G401 (cell line): Measurements from ENCODE around the gene ITGB5. TPM values are rescaled to one million over a fixed set of nuclear protein-coding genes. Genes with fewer than 3 reads are reported as not detected.

ENCODE experiments used
- DNase-seq: peaks from one replicate; pipeline ENCODE4 v3.0.0-alpha.2; 2015; ENCODE audit warnings: low spot score
- in situ Hi-C: cut with HindIII; loops from 2 replicates; pipeline ENCODE4 v1.10.0; 2016; ENCODE audit warnings: low sequenced_read_pairs, mixed read lengths
- total RNA-seq: library from RNA; depleted of rRNA; stranded (reverse); fragments of >200 nt; shearing (Covaris generic); gene quantifications from 2 replicates; pipeline ENCODE4 v1.2.3, GENCODE V29; 2014; rRNA removed

Gene ITGB5
- total RNA-seq, result 47.2 and 80.4 TPM in 2 replicates

DNA sequence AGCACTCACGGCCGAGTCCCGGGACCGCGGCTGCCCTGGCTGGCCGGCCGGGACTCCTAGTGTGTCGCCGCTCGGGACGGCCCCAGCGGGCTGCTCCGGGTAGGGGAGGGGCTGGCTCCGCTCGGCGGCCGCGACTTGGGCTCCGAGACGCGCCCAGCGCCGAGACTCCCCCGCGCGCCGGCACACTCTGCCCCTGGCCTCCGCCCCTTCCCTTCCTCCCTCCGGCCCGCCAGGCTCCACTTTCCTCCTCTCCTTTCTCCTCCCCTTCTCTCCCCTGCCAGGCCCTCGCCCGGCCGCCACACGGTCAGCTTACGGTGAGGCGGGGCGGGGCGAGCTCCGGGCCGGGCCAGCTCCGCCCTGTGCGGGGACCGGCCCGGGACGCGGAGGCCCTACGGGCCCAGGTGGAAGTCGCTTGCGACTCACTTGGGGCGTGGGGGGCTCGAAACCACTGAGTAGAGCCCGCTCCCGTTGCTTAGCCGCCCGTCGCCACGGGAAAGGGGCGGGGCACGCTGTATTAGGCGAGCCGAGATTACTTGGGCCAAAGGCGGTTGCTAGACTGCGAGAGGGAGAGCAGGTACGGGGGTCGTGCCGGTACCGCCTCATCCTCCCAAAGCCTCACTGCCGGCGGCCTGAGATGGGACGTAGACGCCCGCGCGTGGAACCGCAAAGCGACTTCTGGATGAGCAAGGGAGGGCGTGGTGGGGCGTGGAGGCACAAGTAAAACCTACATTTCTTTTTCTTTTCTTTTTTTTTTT lies at the start of gene ITGB5:
Gene ITGB5, minus strand, starts transcription at position 189 of the 755 bp plus-strand sequence. CDS start 365 bp downstream, outside the sequence.
- in situ Hi-C loops, result no loop called here

DNA sequence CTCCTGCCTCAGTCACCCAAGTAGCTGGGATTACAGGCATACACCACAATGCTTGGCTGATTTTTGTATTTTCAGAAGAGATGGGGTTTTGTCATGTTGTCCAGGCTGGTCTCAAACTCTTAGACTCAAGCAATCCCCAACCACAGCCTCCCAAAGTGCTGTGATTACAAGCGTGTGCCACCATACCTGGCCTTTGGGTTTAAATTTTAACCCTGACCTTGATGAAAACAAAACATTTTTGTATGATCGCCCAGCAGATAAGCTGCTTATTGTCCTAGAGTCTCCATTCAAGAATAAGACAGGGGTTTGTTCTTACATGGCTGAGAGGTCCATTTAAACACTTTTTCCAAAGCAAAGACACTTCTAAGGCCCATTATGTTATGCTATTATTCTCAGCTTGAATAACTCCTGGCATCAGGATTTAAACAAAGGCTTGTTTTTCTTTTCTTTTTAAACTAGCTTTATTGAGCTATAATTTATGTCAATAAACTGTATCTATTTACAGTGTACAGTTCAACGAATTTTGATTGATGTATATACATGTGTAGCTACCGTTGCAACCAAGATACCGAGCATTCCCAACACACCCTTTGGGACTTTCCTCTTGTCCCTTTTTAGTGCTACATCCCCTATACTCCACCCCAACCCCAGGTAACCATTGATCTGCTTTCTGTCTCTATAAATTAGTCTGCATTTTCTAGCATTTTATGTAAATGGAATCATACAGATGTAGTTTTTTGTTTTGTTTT lies 48.8 kb upstream of the ITGB5 start:
- no peak for DNase-seq
- in situ Hi-C loops, result no loop called here

More for the DNA sequence above, at the start of gene ITGB5:
- DNase-seq, result peak; percentile 43

DNA sequence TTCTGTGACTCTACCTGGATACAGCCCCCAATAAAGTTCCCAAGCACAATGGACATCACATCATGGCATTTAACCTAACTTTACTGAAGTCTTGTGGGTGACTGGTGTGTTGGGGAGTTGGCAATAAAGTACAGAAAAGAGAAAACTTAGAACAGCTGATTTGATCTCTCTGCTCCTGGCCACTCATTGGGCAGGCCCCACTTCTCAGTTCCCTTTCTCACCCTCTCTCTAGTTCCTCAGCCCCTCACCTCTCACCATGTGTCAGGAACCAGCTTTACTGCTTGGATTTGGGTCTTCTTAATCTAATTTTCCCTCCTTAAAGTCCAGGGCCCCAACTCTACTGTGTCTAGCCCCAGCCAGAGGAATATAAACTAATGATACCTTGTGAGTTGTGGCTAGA lies 48.1 kb upstream of the ITGB5 start:
- in situ Hi-C loops, result no loop called here
- DNase-seq, result no peak

- no peak for DNase-seq
- in situ Hi-C loops, result no loop called here
Measured at GRCh38 chr3:124934577-124934976, 47.4 kb upstream of the ITGB5 start, which contains the start of gene MUC13. Gene MUC13 (minus strand): TSS chr3:124934751. CDS start chr3:124934712, 39 bp downstream.

DNA sequence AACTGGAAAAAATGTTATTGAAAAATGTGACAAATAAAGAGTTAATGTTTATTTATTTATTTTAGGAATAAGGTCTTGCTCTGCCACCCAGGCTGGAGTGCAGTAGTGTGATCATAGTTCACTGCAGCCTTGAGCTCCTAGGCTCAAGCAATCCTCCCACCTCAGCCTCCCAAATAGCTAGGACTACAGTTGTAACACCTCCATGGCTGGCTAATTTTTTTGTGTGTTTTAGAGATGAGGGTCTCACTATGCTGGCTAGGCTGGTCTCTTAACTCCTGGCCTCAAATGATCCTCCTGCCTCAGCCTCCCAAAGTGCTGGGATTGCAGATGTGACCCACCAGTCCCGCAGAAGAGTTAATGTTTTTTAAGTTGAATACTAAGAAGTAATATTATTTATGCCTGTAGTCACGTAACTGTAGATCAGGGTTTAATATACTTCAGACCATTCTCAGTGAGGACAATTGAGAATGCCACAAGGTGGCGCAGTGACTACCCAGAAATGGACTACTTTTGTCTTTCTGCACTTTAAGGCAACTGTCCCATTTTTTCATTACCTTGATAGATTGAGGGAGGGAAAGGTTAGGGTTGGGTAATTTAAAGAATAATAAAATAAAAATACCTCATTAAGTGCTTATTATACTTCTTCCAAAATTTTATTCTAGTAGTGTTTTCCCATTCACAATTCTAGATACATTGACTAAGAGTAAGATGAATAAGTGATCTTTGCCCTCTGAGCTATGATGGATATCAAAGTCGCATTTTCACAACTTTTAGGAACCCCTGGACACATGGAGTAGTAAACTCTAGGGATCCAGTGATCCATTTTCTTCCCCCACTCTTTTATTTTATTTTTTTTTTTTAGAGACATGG lies 41.4 kb upstream of the ITGB5 start:
- peak; percentile 34 for DNase-seq
- in situ Hi-C loops, result no loop called here

- in situ Hi-C loops, result no loop called here
- DNase-seq, result no peak
Measured at GRCh38 chr3:124927574-124928045, 40.4 kb upstream of the ITGB5 start.

GRCh38 chr3:124926426-124927101 lies 39.4 kb upstream of the ITGB5 start:
- DNase-seq, result no peak
- in situ Hi-C loops, result no loop called here

- in situ Hi-C loops, result no loop called here
- DNase-seq, result no peak
Measured at GRCh38 chr3:124924741-124925140, 37.6 kb upstream of the ITGB5 start.

- no peak for DNase-seq
- in situ Hi-C loops, result no loop called here
Measured at GRCh38 chr3:124923833-124924232, 36.7 kb upstream of the ITGB5 start.

DNA sequence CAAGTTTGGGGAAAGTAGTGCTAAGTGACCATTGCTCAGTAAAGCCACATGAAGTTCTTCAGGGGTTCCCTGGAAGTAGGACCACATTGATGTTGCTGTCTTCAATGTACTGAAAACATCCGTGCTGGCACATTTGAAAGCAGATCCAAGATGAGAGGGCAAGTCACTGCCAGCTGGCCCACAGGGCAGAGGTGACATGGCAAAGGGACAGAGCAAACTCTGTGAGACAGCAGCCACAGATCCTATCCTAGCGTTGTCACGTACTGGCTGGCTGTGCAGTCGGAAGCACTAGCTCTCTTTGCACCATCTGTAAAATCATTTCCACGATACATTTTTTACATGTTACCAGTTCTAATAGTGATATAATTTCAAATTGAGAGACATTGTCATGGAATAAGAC lies 33.6 kb upstream of the ITGB5 start:
- peak; percentile 16 for DNase-seq
- in situ Hi-C loops, result no loop called here

- in situ Hi-C loops, result no loop called here
- no peak for DNase-seq
Measured at GRCh38 chr3:124919756-124920155, 32.6 kb upstream of the ITGB5 start.

- in situ Hi-C loops, result no loop called here
- DNase-seq, result no peak
Measured at GRCh38 chr3:124918524-124918923, 31.4 kb upstream of the ITGB5 start.

DNA sequence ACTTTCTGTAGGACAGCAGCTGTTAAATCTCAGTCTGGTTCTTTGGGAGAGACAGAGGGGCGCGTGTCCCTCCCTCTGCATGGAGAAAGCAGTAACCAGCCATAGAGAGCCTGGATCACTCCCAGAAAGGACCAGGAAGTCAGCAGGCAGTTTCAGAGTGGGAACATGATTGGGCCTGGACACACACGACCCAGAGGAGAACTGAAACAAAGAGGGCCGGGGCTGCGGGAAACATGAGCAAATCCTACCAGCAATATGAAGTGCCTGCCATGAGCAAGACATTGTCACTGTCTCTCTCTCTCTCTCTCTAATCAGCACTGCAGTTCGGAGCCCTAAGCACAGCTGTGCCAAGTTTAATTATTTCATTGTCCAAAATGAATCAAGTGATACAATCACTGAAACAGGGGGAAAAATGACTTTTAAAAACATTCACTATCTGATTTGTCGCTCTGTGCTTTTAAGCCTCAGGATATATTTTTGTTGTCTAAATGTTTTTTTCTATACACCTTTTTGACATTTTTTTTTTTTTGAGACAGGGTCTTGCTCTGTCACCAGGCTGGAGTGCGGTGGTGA lies 29.8 kb upstream of the ITGB5 start:
- in situ Hi-C loops, result no loop called here
- no peak for DNase-seq

DNA sequence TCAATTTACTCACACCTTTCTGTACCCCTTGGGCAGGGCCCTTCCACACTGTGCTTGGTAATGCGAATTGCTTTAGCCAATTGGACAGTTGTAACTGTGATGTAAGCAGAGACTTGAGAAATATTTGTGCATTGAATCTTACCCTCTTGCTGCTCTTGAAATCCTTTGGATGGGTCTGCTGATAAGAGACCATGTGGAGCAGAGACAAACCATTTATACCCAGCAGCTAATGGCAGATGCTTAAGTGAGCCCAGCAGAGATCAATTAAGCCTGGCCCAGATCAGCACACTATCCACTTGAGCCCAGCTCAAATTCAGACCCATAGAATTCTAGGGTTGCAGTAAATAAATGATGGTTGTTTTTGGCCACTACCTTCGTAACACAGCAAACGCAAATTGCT lies 28.1 kb upstream of the ITGB5 start:
- in situ Hi-C loops, result no loop called here
- DNase-seq, result no peak

GRCh38 chr3:124907957-124908356 lies 20.8 kb upstream of the ITGB5 start:
- DNase-seq, result no peak
- in situ Hi-C loops, result no loop called here

GRCh38 chr3:124904835-124905492 lies 17.8 kb upstream of the ITGB5 start:
- DNase-seq, result no peak
- in situ Hi-C loops, result no loop called here

- no peak for DNase-seq
- in situ Hi-C loops, result no loop called here
Measured at GRCh38 chr3:124903896-124904834, 17.0 kb upstream of the ITGB5 start.
